Neural cell (in vitro differentiated cells): ENCODE data around the gene WWC2. TPM values are rescaled to one million over a fixed set of nuclear protein-coding genes. Genes with fewer than 3 reads are reported as not detected.

Experiments
- H2AFZ ChIP-seq: fragments of 200-600, 300-800 bp; sonication (generic), shearing (Covaris generic); 2 replicates; pipeline ENCODE4 v1.6.0; 2014; ENCODE audit warnings: low read depth, mild to moderate bottlenecking, antibody characterized with exemption, low read length, moderate library complexity
- H3F3A ChIP-seq: fragments of 200-600 bp; shearing (Covaris generic); 2 replicates; pipeline ENCODE4 v1.6.1; 2016; ENCODE audit warnings: mild to moderate bottlenecking, moderate library complexity, mixed read lengths, antibody characterized with exemption, low read length; ENCODE audit not compliant: insufficient read depth, poor library complexity, severe bottlenecking
- H3K27ac ChIP-seq: fragments of 200-600, 300-800 bp; sonication (generic), shearing (Covaris generic); 2 replicates; pipeline ENCODE4 v1.5.1; 2014; ENCODE audit warnings: mild to moderate bottlenecking, low read length, moderate library complexity
- H3K27me3 ChIP-seq: fragments of 300-800, 200-600 bp; sonication (generic), shearing (Covaris generic); 2 replicates; pipeline ENCODE4 v1.6.0; 2014; ENCODE audit warnings: mild to moderate bottlenecking, low read depth, low read length, moderate library complexity; ENCODE audit not compliant: insufficient read depth
- H3K36me3 ChIP-seq: fragments of 300-800, 200-600 bp; sonication (generic), shearing (Covaris generic); 2 replicates; pipeline ENCODE4 v1.5.1; 2014; ENCODE audit warnings: mild to moderate bottlenecking, antibody characterized with exemption, low read length, moderate library complexity; ENCODE audit not compliant: insufficient read depth
- H3K4me2 ChIP-seq: fragments of 300-800, 200-600 bp; sonication (generic), shearing (Covaris generic); 2 replicates; pipeline ENCODE4 v1.6.0; 2014; ENCODE audit warnings: mild to moderate bottlenecking, low read length
- H3K4me3 ChIP-seq: fragments of 300-800, 200-600 bp; sonication (generic), shearing (Covaris generic); 2 replicates; pipeline ENCODE4 v1.5.1; 2014; ENCODE audit warnings: mild to moderate bottlenecking, low read length, moderate library complexity
- H3K79me2 ChIP-seq: fragments of 200-600 bp; shearing (Covaris generic); replicated peaks from 2 replicates; pipeline ENCODE4 v1.6.0; 2014; ENCODE audit warnings: mild to moderate bottlenecking, low read length, moderate library complexity; ENCODE audit not compliant: insufficient read depth
- H3K9ac ChIP-seq: fragments of 300-800, 200-600 bp; sonication (generic), shearing (Covaris generic); 2 replicates; pipeline ENCODE4 v1.6.1; 2016; ENCODE audit warnings: mild to moderate bottlenecking, low read length, mixed read lengths
- H3K9me2 ChIP-seq: fragments of 200-600 bp; shearing (Covaris generic); 2 replicates; pipeline ENCODE4 v1.6.1; 2016; ENCODE audit warnings: mild to moderate bottlenecking, low read length, mixed read lengths; ENCODE audit not compliant: insufficient read depth
- H3K9me3 ChIP-seq: fragments of 200-600, 300-800 bp; sonication (generic), shearing (Covaris generic); 2 replicates; pipeline ENCODE4 v1.6.1; 2016; ENCODE audit warnings: mild to moderate bottlenecking, mixed run types, low read length, moderate library complexity, mixed read lengths
- H4K20me1 ChIP-seq: fragments of 200-600 bp; shearing (Covaris generic); 2 replicates; pipeline ENCODE4 v1.6.1; 2016; ENCODE audit warnings: mild to moderate bottlenecking, mixed run types; ENCODE audit not compliant: insufficient read depth
- CTCF ChIP-seq: fragments of 450-650 bp; IDR thresholded peaks from 2 replicates; pipeline ENCODE4 v1.5.1; 2014; ENCODE audit warnings: antibody characterized with exemption, mild to moderate bottlenecking, moderate library complexity; ENCODE audit not compliant: poor library complexity, severe bottlenecking
- EP300 ChIP-seq: fragments of 450-650 bp; conservative IDR thresholded peaks from 2 replicates; pipeline ENCODE4 v1.6.1; 2014; ENCODE audit warnings: antibody characterized with exemption, mild to moderate bottlenecking, moderate library complexity; ENCODE audit not compliant: poor library complexity, severe bottlenecking
- EZH2 ChIP-seq: fragments of 200-600, 300-800 bp; shearing (Covaris generic), sonication (generic); IDR thresholded peaks from 2 replicates; pipeline ENCODE4 v1.6.1; 2014; ENCODE audit warnings: antibody characterized with exemption, low read length, borderline replicate concordance, mild to moderate bottlenecking; ENCODE audit not compliant: insufficient read depth, poor library complexity, severe bottlenecking
- MXI1 ChIP-seq: fragments of 450-650 bp; conservative IDR thresholded peaks from 2 replicates; pipeline ENCODE4 v1.6.1; 2014; ENCODE audit warnings: antibody characterized with exemption, mild to moderate bottlenecking; ENCODE audit not compliant: poor library complexity, severe bottlenecking
- POLR2AphosphoS5 ChIP-seq: IDR thresholded peaks from 2 replicates; pipeline ENCODE4 v1.6.1; 2012
- RAD21 ChIP-seq: fragments of 450-650 bp; conservative IDR thresholded peaks from 2 replicates; pipeline ENCODE4 v1.6.1; 2014; ENCODE audit warnings: antibody characterized with exemption, mild to moderate bottlenecking, moderate library complexity
- SMC3 ChIP-seq: fragments of 450-650 bp; conservative IDR thresholded peaks from 2 replicates; pipeline ENCODE4 v1.6.1; 2014; ENCODE audit warnings: antibody characterized with exemption, mild to moderate bottlenecking, moderate library complexity; ENCODE audit not compliant: poor library complexity
- TAF1 ChIP-seq: IDR thresholded peaks from 2 replicates; pipeline ENCODE4 v1.6.1; 2012; ENCODE audit warnings: low read depth
- polyA plus RNA-seq: library from polyadenylated mRNA; depleted of rRNA; stranded (reverse); fragments of >200 nt; gene quantifications from 2 replicates; pipeline ENCODE4 v1.2.3, GENCODE V29; 2014
- TF ChIP-seq, protein P1 (sequence below): IDR thresholded peaks from 2 replicates; pipeline ENCODE4 v1.6.1; 2012; ENCODE audit warnings: borderline replicate concordance

WWC2 gene
- polyA plus RNA-seq, 1 donor from 2014 or later = 5.7 TPM

GRCh38 chr4:183320211-183321059 is 221.4 kb downstream of the WWC2 start, which contains the start of gene CLDN22:
TSS of gene CLDN22 (minus strand) at chr4:183320276. CDS start at chr4:183320218, 58 bp downstream.
- Histone ChIP-seq H3K27ac (no peak within 1 kb of the TSS), H3K9me3 (no peaks in the 10 kb centered on the region), H3K9ac (no peak within 1 kb of the TSS), H2AFZ (no peak within 1 kb of the TSS), H3K79me2 (no peaks in the 10 kb centered on the region), H4K20me1 (no peaks in the 10 kb centered on the region), H3F3A (no peaks in the 10 kb centered on the region), H3K36me3 (no peaks in the 10 kb centered on the region), H3K4me3 (no peak within 1 kb of the TSS), H3K27me3 (no peaks in the 10 kb centered on the region), H3K4me2 (no peak within 1 kb of the TSS), H3K9me2 (no peaks in the 10 kb centered on the region)
- TF ChIP-seq POLR2AphosphoS5 = no peak
- TF ChIP-seq EP300 = no peak
- TF ChIP-seq, protein P1, sequence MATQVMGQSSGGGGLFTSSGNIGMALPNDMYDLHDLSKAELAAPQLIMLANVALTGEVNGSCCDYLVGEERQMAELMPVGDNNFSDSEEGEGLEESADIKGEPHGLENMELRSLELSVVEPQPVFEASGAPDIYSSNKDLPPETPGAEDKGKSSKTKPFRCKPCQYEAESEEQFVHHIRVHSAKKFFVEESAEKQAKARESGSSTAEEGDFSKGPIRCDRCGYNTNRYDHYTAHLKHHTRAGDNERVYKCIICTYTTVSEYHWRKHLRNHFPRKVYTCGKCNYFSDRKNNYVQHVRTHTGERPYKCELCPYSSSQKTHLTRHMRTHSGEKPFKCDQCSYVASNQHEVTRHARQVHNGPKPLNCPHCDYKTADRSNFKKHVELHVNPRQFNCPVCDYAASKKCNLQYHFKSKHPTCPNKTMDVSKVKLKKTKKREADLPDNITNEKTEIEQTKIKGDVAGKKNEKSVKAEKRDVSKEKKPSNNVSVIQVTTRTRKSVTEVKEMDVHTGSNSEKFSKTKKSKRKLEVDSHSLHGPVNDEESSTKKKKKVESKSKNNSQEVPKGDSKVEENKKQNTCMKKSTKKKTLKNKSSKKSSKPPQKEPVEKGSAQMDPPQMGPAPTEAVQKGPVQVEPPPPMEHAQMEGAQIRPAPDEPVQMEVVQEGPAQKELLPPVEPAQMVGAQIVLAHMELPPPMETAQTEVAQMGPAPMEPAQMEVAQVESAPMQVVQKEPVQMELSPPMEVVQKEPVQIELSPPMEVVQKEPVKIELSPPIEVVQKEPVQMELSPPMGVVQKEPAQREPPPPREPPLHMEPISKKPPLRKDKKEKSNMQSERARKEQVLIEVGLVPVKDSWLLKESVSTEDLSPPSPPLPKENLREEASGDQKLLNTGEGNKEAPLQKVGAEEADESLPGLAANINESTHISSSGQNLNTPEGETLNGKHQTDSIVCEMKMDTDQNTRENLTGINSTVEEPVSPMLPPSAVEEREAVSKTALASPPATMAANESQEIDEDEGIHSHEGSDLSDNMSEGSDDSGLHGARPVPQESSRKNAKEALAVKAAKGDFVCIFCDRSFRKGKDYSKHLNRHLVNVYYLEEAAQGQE = no peak
- TF ChIP-seq CTCF = no peak
- no peak for TF ChIP-seq RAD21
- no peak for TF ChIP-seq SMC3
- TF ChIP-seq TAF1 = no peak
- TF ChIP-seq MXI1 = no peak
- TF ChIP-seq EZH2 = no peak

- no peaks in the 10 kb centered on the region for H3K79me2 ChIP-seq
- H3K27ac ChIP-seq = no peak overlapping the region
- no peaks in the 10 kb centered on the region for H3K9me3 ChIP-seq
- no peaks in the 10 kb centered on the region for H3K36me3 ChIP-seq
- no peaks in the 10 kb centered on the region for H3K9me2 ChIP-seq
- no peak overlapping the region for H3K9ac ChIP-seq
- H3K27me3 ChIP-seq = no peaks in the 10 kb centered on the region
- H4K20me1 ChIP-seq = no peaks in the 10 kb centered on the region
- H3F3A ChIP-seq = no peaks in the 10 kb centered on the region
- H3K4me3 ChIP-seq = no peak overlapping the region
- TF ChIP-seq TAF1 (no peak), EP300 (no peak), MXI1 (no peak)
- H3K4me2 ChIP-seq = no peak overlapping the region
- H2AFZ ChIP-seq = no peak overlapping the region
Observed at GRCh38 chr4:183321079-183321478, 222.0 kb downstream of the WWC2 start.
